ENCODE data around the gene ERBIN.

ERBIN gene

GRCh38 chr5:65986050-65986451, 59.7 kb downstream of the ERBIN start:
- peak overlapping the region; percentile 10 for H3K27ac ChIP-seq (ENCODE audit: low read length, poor library complexity, severe bottlenecking)
- H3K79me1 ChIP-seq (replicated peaks; ENCODE audit: low read length, poor library complexity, severe bottlenecking), result peaks cover 8% of the 10 kb centered on the region
- H2BK5ac ChIP-seq (ENCODE audit: low read depth, low read length, poor library complexity, severe bottlenecking), result no peak overlapping the region
- no peaks in the 10 kb centered on the region for H3K9me3 ChIP-seq (ENCODE audit: control insufficient read depth, low read length)
- peaks cover 20% of the 10 kb centered on the region for H3K4me1 ChIP-seq (ENCODE audit: control insufficient read depth, insufficient read depth, low read depth, low read length)
- H3K18ac ChIP-seq (ENCODE audit: low read depth in 1 of 2, low read length in 2 of 2), result no peak overlapping the region
- no peaks in the 10 kb centered on the region for H3K27me3 ChIP-seq (ENCODE audit: control insufficient read depth in 1 of 2, insufficient read depth in 1 of 2, low read length in 2 of 2)
- H2AFZ ChIP-seq (ENCODE audit: low read depth, low read length), result no peak overlapping the region
- no peak overlapping the region for H2BK120ac ChIP-seq (ENCODE audit: low read depth, low read length)
- no peak overlapping the region for H2BK12ac ChIP-seq (ENCODE audit: low read length in 2 of 2)
- no peak overlapping the region for H3K4me3 ChIP-seq (ENCODE audit: insufficient read depth in 1 of 2, low read depth in 1 of 2, low read length in 2 of 2)
- no peak overlapping the region for H3K14ac ChIP-seq (ENCODE audit: low read length in 2 of 2)
- DNase-seq, result peak; percentile 59
- H4K8ac ChIP-seq (ENCODE audit: low read length), result no peak overlapping the region
- no peak overlapping the region for H3K9ac ChIP-seq (ENCODE audit: low read length)
- H3K4ac ChIP-seq (ENCODE audit: low read depth in 1 of 2, low read length in 2 of 2), result no peak overlapping the region
- H2AK5ac ChIP-seq (ENCODE audit: low read length, severe bottlenecking), result no peak overlapping the region
- no peak overlapping the region for H4K91ac ChIP-seq (ENCODE audit: low read length)
- peaks cover 2 to 13% of the 10 kb centered on the region in 2 experiments for H3K36me3 ChIP-seq (ENCODE audit: control insufficient read depth in 1 of 2, insufficient read depth in 2 of 2, low read depth in 1 of 2, low read length in 2 of 2)
- H3K4me2 ChIP-seq (ENCODE audit: low read length, poor library complexity, severe bottlenecking), result no peak overlapping the region
- no peak overlapping the region for H2BK15ac ChIP-seq (ENCODE audit: low read depth, poor library complexity, severe bottlenecking)
- WGBS, result 100% methylated on average over 1 of the region's 1 CpG
- no peak overlapping the region for H3K23ac ChIP-seq (ENCODE audit: low read length in 2 of 2)

GRCh38 chr5:65986796-65987195, 60.4 kb downstream of the ERBIN start:
- H3K4ac ChIP-seq (ENCODE audit: low read depth in 1 of 2, low read length in 2 of 2), result no peak overlapping the region
- H4K8ac ChIP-seq (ENCODE audit: low read length), result no peak overlapping the region
- H2BK12ac ChIP-seq (ENCODE audit: low read length in 2 of 2), result no peak overlapping the region
- H3K27ac ChIP-seq (ENCODE audit: low read length, poor library complexity, severe bottlenecking), result no peak overlapping the region
- H3K4me1 ChIP-seq (ENCODE audit: control insufficient read depth, insufficient read depth, low read depth, low read length), result peaks cover 20% of the 10 kb centered on the region
- H3K18ac ChIP-seq (ENCODE audit: low read depth in 1 of 2, low read length in 2 of 2), result no peak overlapping the region
- peaks cover 8% of the 10 kb centered on the region for H3K79me1 ChIP-seq (replicated peaks; ENCODE audit: low read length, poor library complexity, severe bottlenecking)
- no peak overlapping the region for H2BK15ac ChIP-seq (ENCODE audit: low read depth, poor library complexity, severe bottlenecking)
- peaks cover 2 to 13% of the 10 kb centered on the region in 2 experiments for H3K36me3 ChIP-seq (ENCODE audit: control insufficient read depth in 1 of 2, insufficient read depth in 2 of 2, low read depth in 1 of 2, low read length in 2 of 2)
- no peak overlapping the region for H3K4me2 ChIP-seq (ENCODE audit: low read length, poor library complexity, severe bottlenecking)
- H2AFZ ChIP-seq (ENCODE audit: low read depth, low read length), result no peak overlapping the region
- H3K9me3 ChIP-seq (ENCODE audit: control insufficient read depth, low read length), result no peaks in the 10 kb centered on the region
- no peak overlapping the region for H2BK120ac ChIP-seq (ENCODE audit: low read depth, low read length)
- no peak overlapping the region for H3K23ac ChIP-seq (ENCODE audit: low read length in 2 of 2)
- H2AK5ac ChIP-seq (ENCODE audit: low read length, severe bottlenecking), result no peak overlapping the region
- H3K9ac ChIP-seq (ENCODE audit: low read length), result no peak overlapping the region
- no peaks in the 10 kb centered on the region for H3K27me3 ChIP-seq (ENCODE audit: control insufficient read depth in 1 of 2, insufficient read depth in 1 of 2, low read length in 2 of 2)
- H3K4me3 ChIP-seq (ENCODE audit: insufficient read depth in 1 of 2, low read depth in 1 of 2, low read length in 2 of 2), result no peak overlapping the region
- 100% methylated on average over 3 of the region's 3 CpGs for WGBS
- no peak overlapping the region for H3K14ac ChIP-seq (ENCODE audit: low read length in 2 of 2)
- no peak for DNase-seq
- no peak overlapping the region for H2BK5ac ChIP-seq (ENCODE audit: low read depth, low read length, poor library complexity, severe bottlenecking)
- H4K91ac ChIP-seq (ENCODE audit: low read length), result no peak overlapping the region

GRCh38 chr5:65987982-65988381, 61.6 kb downstream of the ERBIN start:
- H3K4ac ChIP-seq (ENCODE audit: low read depth in 1 of 2, low read length in 2 of 2), result no peak overlapping the region
- H3K27me3 ChIP-seq (ENCODE audit: control insufficient read depth in 1 of 2, insufficient read depth in 1 of 2, low read length in 2 of 2), result no peaks in the 10 kb centered on the region
- peaks cover 20% of the 10 kb centered on the region for H3K4me1 ChIP-seq (ENCODE audit: control insufficient read depth, insufficient read depth, low read depth, low read length)
- H2BK12ac ChIP-seq (ENCODE audit: low read length in 2 of 2), result no peak overlapping the region
- H3K9ac ChIP-seq (ENCODE audit: low read length), result no peak overlapping the region
- H3K4me2 ChIP-seq (ENCODE audit: low read length, poor library complexity, severe bottlenecking), result no peak overlapping the region
- no peak overlapping the region for H2AK5ac ChIP-seq (ENCODE audit: low read length, severe bottlenecking)
- no peak overlapping the region for H4K91ac ChIP-seq (ENCODE audit: low read length)
- H3K23ac ChIP-seq (ENCODE audit: low read length in 2 of 2), result no peak overlapping the region
- no peak overlapping the region for H4K8ac ChIP-seq (ENCODE audit: low read length)
- H3K18ac ChIP-seq (ENCODE audit: low read depth in 1 of 2, low read length in 2 of 2), result no peak overlapping the region
- peaks cover 8% of the 10 kb centered on the region for H3K79me1 ChIP-seq (replicated peaks; ENCODE audit: low read length, poor library complexity, severe bottlenecking)
- H2BK120ac ChIP-seq (ENCODE audit: low read depth, low read length), result no peak overlapping the region
- no peak overlapping the region for H2BK5ac ChIP-seq (ENCODE audit: low read depth, low read length, poor library complexity, severe bottlenecking)
- no peaks in the 10 kb centered on the region for H3K9me3 ChIP-seq (ENCODE audit: control insufficient read depth, low read length)
- H2AFZ ChIP-seq (ENCODE audit: low read depth, low read length), result no peak overlapping the region
- no peak for DNase-seq
- H3K14ac ChIP-seq (ENCODE audit: low read length in 2 of 2), result no peak overlapping the region
- H3K4me3 ChIP-seq (ENCODE audit: insufficient read depth in 1 of 2, low read depth in 1 of 2, low read length in 2 of 2), result no peak overlapping the region
- peaks cover 11 to 17% of the 10 kb centered on the region in 2 experiments for H3K36me3 ChIP-seq (ENCODE audit: control insufficient read depth in 1 of 2, insufficient read depth in 2 of 2, low read depth in 1 of 2, low read length in 2 of 2)
- no peak overlapping the region for H3K27ac ChIP-seq (ENCODE audit: low read length, poor library complexity, severe bottlenecking)
- no peak overlapping the region for H2BK15ac ChIP-seq (ENCODE audit: low read depth, poor library complexity, severe bottlenecking)
- 97% methylated on average over 4 of the region's 4 CpGs for WGBS

GRCh38 chr5:65989158-65989557, 62.8 kb downstream of the ERBIN start:
- no peak overlapping the region for H3K23ac ChIP-seq (ENCODE audit: low read length in 2 of 2)
- H3K9ac ChIP-seq (ENCODE audit: low read length), result no peak overlapping the region
- H3K4ac ChIP-seq (ENCODE audit: low read depth in 1 of 2, low read length in 2 of 2), result no peak overlapping the region
- no peak overlapping the region for H3K4me3 ChIP-seq (ENCODE audit: insufficient read depth in 1 of 2, low read depth in 1 of 2, low read length in 2 of 2)
- no peak overlapping the region for H3K18ac ChIP-seq (ENCODE audit: low read depth in 1 of 2, low read length in 2 of 2)
- no peak overlapping the region for H2BK15ac ChIP-seq (ENCODE audit: low read depth, poor library complexity, severe bottlenecking)
- no peak overlapping the region for H4K91ac ChIP-seq (ENCODE audit: low read length)
- no peak overlapping the region for H2BK12ac ChIP-seq (ENCODE audit: low read length in 2 of 2)
- no peak overlapping the region for H3K14ac ChIP-seq (ENCODE audit: low read length in 2 of 2)
- 97% methylated on average over 4 of the region's 4 CpGs for WGBS
- H3K4me2 ChIP-seq (ENCODE audit: low read length, poor library complexity, severe bottlenecking), result no peak overlapping the region
- H3K27ac ChIP-seq (ENCODE audit: low read length, poor library complexity, severe bottlenecking), result no peak overlapping the region
- no peak overlapping the region for H2AFZ ChIP-seq (ENCODE audit: low read depth, low read length)
- no peak overlapping the region for H2AK5ac ChIP-seq (ENCODE audit: low read length, severe bottlenecking)
- H3K27me3 ChIP-seq (ENCODE audit: control insufficient read depth in 1 of 2, insufficient read depth in 1 of 2, low read length in 2 of 2), result no peaks in the 10 kb centered on the region
- peaks cover 14% of the 10 kb centered on the region for H3K4me1 ChIP-seq (ENCODE audit: control insufficient read depth, insufficient read depth, low read depth, low read length)
- H2BK5ac ChIP-seq (ENCODE audit: low read depth, low read length, poor library complexity, severe bottlenecking), result no peak overlapping the region
- H3K36me3 ChIP-seq (ENCODE audit: control insufficient read depth in 1 of 2, insufficient read depth in 2 of 2, low read depth in 1 of 2, low read length in 2 of 2), result peaks cover 10 to 21% of the 10 kb centered on the region in 2 experiments
- H3K9me3 ChIP-seq (ENCODE audit: control insufficient read depth, low read length), result no peaks in the 10 kb centered on the region
- H3K79me1 ChIP-seq (replicated peaks; ENCODE audit: low read length, poor library complexity, severe bottlenecking), result peaks cover 6% of the 10 kb centered on the region
- DNase-seq, result no peak
- no peak overlapping the region for H4K8ac ChIP-seq (ENCODE audit: low read length)
- no peak overlapping the region for H2BK120ac ChIP-seq (ENCODE audit: low read depth, low read length)

All from mesenchymal stem cell (in vitro differentiated cells and primary cell).